ENCODE measurements around the gene FOXA1.

The FOXA1 gene

DNA sequence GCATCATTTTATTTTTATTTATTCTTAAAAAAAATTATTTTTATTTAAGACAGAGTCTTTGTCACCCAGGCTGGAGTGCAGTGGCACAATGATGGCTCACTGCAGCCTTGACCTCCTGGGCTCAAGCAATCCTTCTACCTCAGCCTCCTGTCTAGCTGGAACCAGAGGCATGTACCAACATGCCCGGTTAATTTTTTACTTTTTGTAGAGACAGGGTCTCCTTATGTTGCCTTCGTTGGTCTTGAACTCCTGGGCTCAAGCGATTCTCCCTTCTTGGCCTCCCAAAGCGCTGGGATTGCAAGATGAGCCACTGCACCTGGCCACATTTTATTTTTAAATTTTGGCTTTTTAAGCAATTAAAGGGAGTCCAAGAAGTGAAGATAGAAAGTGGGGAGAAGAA is 21.8 kb upstream of the FOXA1 start:
- no peaks in the 10 kb centered on the region for H3K4me1 ChIP-seq (ENCODE audit: control insufficient read depth, insufficient read depth, low read length)
- no peak overlapping the region for H3K4me3 ChIP-seq (ENCODE audit: low read depth, low read length)
- no peaks in the 10 kb centered on the region for H3K36me3 ChIP-seq (ENCODE audit: control insufficient read depth in 2 of 2, insufficient read depth in 1 of 2, low read length in 2 of 2)
- ChIA-PET CTCF (interaction anchor here (1.1 kb wide), 1 partner anchor 11 kb away, joined by 4 read pairs; no protein-coding TSS in a partner anchor), POLR2A (no interaction called here)
- peaks cover 9% of the 10 kb centered on the region for H3K9me3 ChIP-seq (ENCODE audit: control insufficient read depth, insufficient read depth, low read depth, low read length)
- H3K27ac ChIP-seq (ENCODE audit: extremely low read depth, low read depth, low read length), result no peak overlapping the region
- TF ChIP-seq KLF1 (tag by site-specific recombination; IDR thresholded peaks at IDR 0.05) (no peak), KLF10 (tag by site-specific recombination; IDR thresholded peaks at IDR 0.05) (no peak), ZNF114 (tag by site-specific recombination; IDR thresholded peaks at IDR 0.05) (no peak), ZNF623 (tag by site-specific recombination; IDR thresholded peaks at IDR 0.05) (no peak), ZNF214 (tag by site-specific recombination; IDR thresholded peaks at IDR 0.05; ENCODE audit: borderline replicate concordance) (no peak), ZBTB20 (tag by site-specific recombination; IDR thresholded peaks at IDR 0.05) (no peak), ZNF221 (tag by site-specific recombination; IDR thresholded peaks at IDR 0.05; ENCODE audit: borderline replicate concordance) (no peak), GLIS2 (tag by site-specific recombination; IDR thresholded peaks at IDR 0.05) (no peak)
- TF ChIP-seq, protein P1, sequence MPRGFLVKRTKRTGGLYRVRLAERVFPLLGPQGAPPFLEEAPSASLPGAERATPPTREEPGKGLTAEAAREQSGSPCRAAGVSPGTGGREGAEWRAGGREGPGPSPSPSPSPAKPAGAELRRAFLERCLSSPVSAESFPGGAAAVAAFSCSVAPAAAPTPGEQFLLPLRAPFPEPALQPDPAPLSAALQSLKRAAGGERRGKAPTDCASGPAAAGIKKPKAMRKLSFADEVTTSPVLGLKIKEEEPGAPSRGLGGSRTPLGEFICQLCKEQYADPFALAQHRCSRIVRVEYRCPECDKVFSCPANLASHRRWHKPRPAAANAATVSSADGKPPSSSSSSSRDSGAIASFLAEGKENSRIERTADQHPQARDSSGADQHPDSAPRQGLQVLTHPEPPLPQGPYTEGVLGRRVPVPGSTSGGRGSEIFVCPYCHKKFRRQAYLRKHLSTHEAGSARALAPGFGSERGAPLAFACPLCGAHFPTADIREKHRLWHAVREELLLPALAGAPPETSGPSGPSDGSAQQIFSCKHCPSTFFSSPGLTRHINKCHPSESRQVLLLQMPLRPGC (tag by site-specific recombination; IDR thresholded peaks at IDR 0.05), result no peak

DNA sequence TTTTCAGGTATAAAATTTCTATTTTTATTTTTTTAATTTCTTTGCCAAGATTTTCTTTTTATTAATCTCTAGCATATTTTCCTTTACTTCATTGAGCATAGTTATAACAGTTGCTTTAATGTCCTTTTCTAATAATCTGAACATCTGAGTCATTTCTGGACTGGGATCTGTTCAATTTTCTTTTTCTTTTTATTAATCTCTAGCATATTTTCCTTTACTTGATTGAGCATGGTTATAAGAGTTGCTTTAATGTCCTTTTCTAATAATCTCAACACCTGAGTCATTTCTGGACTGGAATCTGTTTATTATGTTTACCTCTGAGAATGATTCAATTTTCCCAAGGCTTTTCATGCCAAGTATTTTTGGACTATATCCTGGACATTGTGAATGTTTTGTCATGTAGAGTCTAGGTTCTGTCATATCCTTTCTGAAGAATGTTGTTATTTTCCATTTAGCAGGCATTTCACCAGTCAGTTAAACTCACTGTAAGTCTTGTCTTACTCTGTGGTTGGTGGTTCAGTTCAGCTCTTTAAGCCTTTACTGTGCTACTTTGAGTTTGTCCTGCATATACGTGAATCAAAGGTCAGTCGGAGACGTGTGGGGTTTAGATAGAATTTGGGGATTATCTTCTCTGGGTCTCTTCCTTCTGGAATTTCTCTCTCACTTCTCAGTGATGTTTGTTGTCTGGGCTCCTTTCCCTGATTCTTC is 20.7 kb upstream of the FOXA1 start:
- no peak for TF ChIP-seq EGR2 (tag by site-specific recombination; IDR thresholded peaks at IDR 0.05; ENCODE audit: low read depth)
- peak; percentile 49; the same call in 1 of the 2 replicates for TF ChIP-seq ZNF350 (tag by site-specific recombination; IDR thresholded peaks at IDR 0.05)
- TF ChIP-seq ZNF610 (tag by site-specific recombination; IDR thresholded peaks at IDR 0.05; ENCODE audit: borderline replicate concordance), result peak; percentile 38; the same call in 1 of the 2 replicates
- TF ChIP-seq SETDB1 (IDR thresholded peaks at IDR 0.05; ENCODE audit: insufficient read length, low read length), result peak; percentile 84
- TF ChIP-seq ZNF529 (tag by site-specific recombination; IDR thresholded peaks at IDR 0.05; ENCODE audit: insufficient replicate concordance), result peak; percentile 16
- TF ChIP-seq ZNF830 (tag by site-specific recombination; IDR thresholded peaks at IDR 0.05; ENCODE audit: low read depth), result no peak
- peak; percentile 19; the same call in 1 of the 2 replicates for TF ChIP-seq ZNF626 (tag by site-specific recombination; IDR thresholded peaks at IDR 0.05)
- Histone ChIP-seq H3K36me3 (ENCODE audit: control insufficient read depth in 2 of 2, insufficient read depth in 1 of 2, low read length in 2 of 2) (no peaks in the 10 kb centered on the region), H3K9me3 (ENCODE audit: control insufficient read depth, insufficient read depth, low read depth, low read length) (peaks cover 9% of the 10 kb centered on the region), H3K27ac (ENCODE audit: extremely low read depth, low read depth, low read length) (no peak overlapping the region), H3K4me1 (ENCODE audit: control insufficient read depth, insufficient read depth, low read length) (no peaks in the 10 kb centered on the region), H3K4me3 (ENCODE audit: low read depth, low read length) (no peak overlapping the region)
- POLR2A ChIA-PET, result no interaction called here
- CTCF ChIA-PET, result no interaction called here

- Histone ChIP-seq H3K27ac (ENCODE audit: extremely low read depth, low read depth, low read length) (no peak overlapping the region), H3K4me1 (ENCODE audit: control insufficient read depth, insufficient read depth, low read length) (no peaks in the 10 kb centered on the region), H3K4me3 (ENCODE audit: low read depth, low read length) (no peak overlapping the region), H3K9me3 (ENCODE audit: control insufficient read depth, insufficient read depth, low read depth, low read length) (peaks cover 9% of the 10 kb centered on the region), H3K36me3 (ENCODE audit: control insufficient read depth in 2 of 2, insufficient read depth in 1 of 2, low read length in 2 of 2) (no peaks in the 10 kb centered on the region)
- POLR2A ChIA-PET, result no interaction called here
- CTCF ChIA-PET, result interaction anchor here (0.6 kb wide), 1 partner anchor 317 kb away, joined by 3 read pairs; no protein-coding TSS in a partner anchor
- TF ChIP-seq ZNF16 (tag by site-specific recombination; IDR thresholded peaks at IDR 0.05; ENCODE audit: low read depth) (no peak), ZNF426 (tag by site-specific recombination; IDR thresholded peaks at IDR 0.05) (no peak), ZNF670 (tag by site-specific recombination; IDR thresholded peaks at IDR 0.05; ENCODE audit: low read depth) (no peak), MZF1 (tag by site-specific recombination; IDR thresholded peaks at IDR 0.05; ENCODE audit: borderline replicate concordance) (no peak), ZNF548 (tag by site-specific recombination; IDR thresholded peaks at IDR 0.05) (no peak), SETDB1 (IDR thresholded peaks at IDR 0.05; ENCODE audit: insufficient read length, low read length) (no peak), BCL11B (tag by site-specific recombination; IDR thresholded peaks at IDR 0.05; ENCODE audit: low read depth) (no peak), ZNF184 (tag by site-specific recombination; IDR thresholded peaks at IDR 0.05) (no peak), ZNF510 (tag by site-specific recombination; IDR thresholded peaks at IDR 0.05; ENCODE audit: insufficient replicate concordance) (no peak), ZNF747 (tag by site-specific recombination; IDR thresholded peaks at IDR 0.05) (no peak), ZFP41 (tag by site-specific recombination; IDR thresholded peaks at IDR 0.05; ENCODE audit: borderline replicate concordance) (no peak)
- TF ChIP-seq, protein P2, sequence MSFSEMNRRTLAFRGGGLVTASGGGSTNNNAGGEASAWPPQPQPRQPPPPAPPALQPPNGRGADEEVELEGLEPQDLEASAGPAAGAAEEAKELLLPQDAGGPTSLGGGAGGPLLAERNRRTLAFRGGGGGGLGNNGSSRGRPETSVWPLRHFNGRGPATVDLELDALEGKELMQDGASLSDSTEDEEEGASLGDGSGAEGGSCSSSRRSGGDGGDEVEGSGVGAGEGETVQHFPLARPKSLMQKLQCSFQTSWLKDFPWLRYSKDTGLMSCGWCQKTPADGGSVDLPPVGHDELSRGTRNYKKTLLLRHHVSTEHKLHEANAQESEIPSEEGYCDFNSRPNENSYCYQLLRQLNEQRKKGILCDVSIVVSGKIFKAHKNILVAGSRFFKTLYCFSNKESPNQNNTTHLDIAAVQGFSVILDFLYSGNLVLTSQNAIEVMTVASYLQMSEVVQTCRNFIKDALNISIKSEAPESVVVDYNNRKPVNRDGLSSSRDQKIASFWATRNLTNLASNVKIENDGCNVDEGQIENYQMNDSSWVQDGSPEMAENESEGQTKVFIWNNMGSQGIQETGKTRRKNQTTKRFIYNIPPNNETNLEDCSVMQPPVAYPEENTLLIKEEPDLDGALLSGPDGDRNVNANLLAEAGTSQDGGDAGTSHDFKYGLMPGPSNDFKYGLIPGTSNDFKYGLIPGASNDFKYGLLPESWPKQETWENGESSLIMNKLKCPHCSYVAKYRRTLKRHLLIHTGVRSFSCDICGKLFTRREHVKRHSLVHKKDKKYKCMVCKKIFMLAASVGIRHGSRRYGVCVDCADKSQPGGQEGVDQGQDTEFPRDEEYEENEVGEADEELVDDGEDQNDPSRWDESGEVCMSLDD (tag by site-specific recombination; IDR thresholded peaks at IDR 0.05), result no peak
Observed at GRCh38 chr14:37610945-37611523, 16.0 kb upstream of the FOXA1 start.
